RCC 7860 (cell line): Measurements from ENCODE around the gene ALDH16A1.
A peak's percentile ranks its signal among the peaks of the same experiment; 100 is the strongest.
"Not testable (repeated sequence)": the region's sequence is repeated elsewhere in the genome, so short reads cannot be mapped to it uniquely, and the experiment has no call there.

Source experiments
- DNase-seq: peaks from one replicate; pipeline ENCODE4 v3.0.0-alpha.2; 2015; ENCODE audit warnings: low spot score
- FAIRE-seq: peaks from 2 replicates; lab custom pipeline; 2012; peaks lifted over from hg19 to GRCh38; lab: Jason Lieb, UNC

Gene ALDH16A1

GRCh38 chr19:49439836-49440235 is 13.2 kb upstream of the ALDH16A1 start:
- no peak for FAIRE-seq
- no peak for DNase-seq

GRCh38 chr19:49440439-49441209 is 12.4 kb upstream of the ALDH16A1 start:
- FAIRE-seq: no peak
- no peak for DNase-seq

GRCh38 chr19:49441210-49441959 is 11.6 kb upstream of the ALDH16A1 start, which contains the start of gene SLC17A7:
SLC17A7 (minus strand) TSS chr19:49441527; CDS start chr19:49441379, 148 bp downstream.
- DNase-seq: no peak
- FAIRE-seq: no peak

- FAIRE-seq (no peak), DNase-seq (no peak)
Measured at GRCh38 chr19:49441960-49442350, 11.1 kb upstream of the ALDH16A1 start.

GRCh38 chr19:49442354-49442753 is 10.7 kb upstream of the ALDH16A1 start:
- FAIRE-seq (no peak), DNase-seq (no peak)

- DNase-seq (peak; percentile 39), FAIRE-seq (no peak)
Measured at GRCh38 chr19:49442771-49443365, 10.2 kb upstream of the ALDH16A1 start.

- FAIRE-seq (no peak), DNase-seq (peak; percentile 78)
Measured at GRCh38 chr19:49443366-49444099, 9.5 kb upstream of the ALDH16A1 start.

GRCh38 chr19:49444100-49444700 is 8.8 kb upstream of the ALDH16A1 start:
- FAIRE-seq, DNase-seq: not testable (repeated sequence)

GRCh38 chr19:49445997-49446396 is 7.0 kb upstream of the ALDH16A1 start:
- DNase-seq (no peak), FAIRE-seq (no peak)

- FAIRE-seq (no peak), DNase-seq (no peak)
Measured at GRCh38 chr19:49447485-49448431, 5.3 kb upstream of the ALDH16A1 start.

GRCh38 chr19:49448432-49448786 is 4.6 kb upstream of the ALDH16A1 start:
- no peak for FAIRE-seq

GRCh38 chr19:49450405-49450804 is 2.6 kb upstream of the ALDH16A1 start:
- DNase-seq: no peak
- FAIRE-seq: no peak

More at GRCh38 chr19:49448432-49448786, 4.6 kb upstream of the ALDH16A1 start:
- no peak for DNase-seq

GRCh38 chr19:49451430-49452181 is 1.4 kb upstream of the ALDH16A1 start, which contains the start of gene PIH1D1:
PIH1D1 (minus strand) TSS chr19:49451814; CDS start chr19:49451574, 240 bp downstream.
- FAIRE-seq (peak; percentile 89), DNase-seq (peak; percentile 98)

- no peak for DNase-seq
- FAIRE-seq: no peak
Measured at GRCh38 chr19:49453757-49454240, 774 bp downstream of the ALDH16A1 start.

- DNase-seq: no peak
- FAIRE-seq: no peak
Measured at GRCh38 chr19:49455773-49456172, 2.7 kb downstream of the ALDH16A1 start.

- FAIRE-seq (no peak), DNase-seq (no peak)
Measured at GRCh38 chr19:49456326-49456725, 3.3 kb downstream of the ALDH16A1 start.

- FAIRE-seq: no peak
- DNase-seq: no peak
Measured at GRCh38 chr19:49458567-49458903, 5.5 kb downstream of the ALDH16A1 start.

- FAIRE-seq (no peak), DNase-seq (no peak)
Measured at GRCh38 chr19:49459388-49459787, 6.4 kb downstream of the ALDH16A1 start.

GRCh38 chr19:49461130-49461529 is 8.1 kb downstream of the ALDH16A1 start:
- not testable (repeated sequence) for FAIRE-seq, DNase-seq
